ENCODE results near the gene FXYD3. TPM values are rescaled to one million over a fixed set of nuclear protein-coding genes. Genes with fewer than 3 reads are reported as not detected.

The FXYD3 gene
- polyA plus RNA-seq, 1 donor (not counting 4 experiments of a cell fraction or from before 2014, with no cell fraction given), result 851 TPM

DNA sequence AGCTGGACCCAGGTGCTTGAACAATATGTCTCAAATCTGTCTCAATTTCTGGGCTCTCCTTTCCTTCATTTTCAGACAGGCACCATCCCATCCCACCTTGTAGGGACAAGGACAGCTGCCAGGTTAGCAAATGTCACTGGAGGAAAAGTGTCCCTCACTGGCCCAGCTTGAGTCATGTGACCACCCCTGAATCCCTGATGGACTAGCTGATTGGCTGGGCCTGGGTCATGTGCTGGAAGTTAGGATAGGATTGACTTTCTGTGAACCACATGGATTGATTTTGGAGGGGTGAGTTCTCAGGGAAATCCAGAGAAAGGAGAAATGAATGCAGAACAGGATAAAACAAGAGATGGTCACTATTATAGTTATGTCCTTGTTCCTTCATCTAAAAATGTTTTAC, 28.2 kb upstream of the FXYD3 start:
- H3K9me1 ChIP-seq (ENCODE audit: control insufficient read depth, extremely low read depth, insufficient read depth, low read length), result no peaks in the 10 kb centered on the region
- no peak overlapping the region for H3K27ac ChIP-seq (ENCODE audit: control insufficient read depth, insufficient read depth, low read length)
- H4K20me1 ChIP-seq (ENCODE audit: control insufficient read depth, extremely low read depth, insufficient read depth, low read length), result no peaks in the 10 kb centered on the region
- dilution Hi-C loops (cut with MboI; ENCODE audit: extremely low pct_ligation_motif_present, low sequenced_read_pairs), result no loop called here
- TF ChIP-seq, protein P1, sequence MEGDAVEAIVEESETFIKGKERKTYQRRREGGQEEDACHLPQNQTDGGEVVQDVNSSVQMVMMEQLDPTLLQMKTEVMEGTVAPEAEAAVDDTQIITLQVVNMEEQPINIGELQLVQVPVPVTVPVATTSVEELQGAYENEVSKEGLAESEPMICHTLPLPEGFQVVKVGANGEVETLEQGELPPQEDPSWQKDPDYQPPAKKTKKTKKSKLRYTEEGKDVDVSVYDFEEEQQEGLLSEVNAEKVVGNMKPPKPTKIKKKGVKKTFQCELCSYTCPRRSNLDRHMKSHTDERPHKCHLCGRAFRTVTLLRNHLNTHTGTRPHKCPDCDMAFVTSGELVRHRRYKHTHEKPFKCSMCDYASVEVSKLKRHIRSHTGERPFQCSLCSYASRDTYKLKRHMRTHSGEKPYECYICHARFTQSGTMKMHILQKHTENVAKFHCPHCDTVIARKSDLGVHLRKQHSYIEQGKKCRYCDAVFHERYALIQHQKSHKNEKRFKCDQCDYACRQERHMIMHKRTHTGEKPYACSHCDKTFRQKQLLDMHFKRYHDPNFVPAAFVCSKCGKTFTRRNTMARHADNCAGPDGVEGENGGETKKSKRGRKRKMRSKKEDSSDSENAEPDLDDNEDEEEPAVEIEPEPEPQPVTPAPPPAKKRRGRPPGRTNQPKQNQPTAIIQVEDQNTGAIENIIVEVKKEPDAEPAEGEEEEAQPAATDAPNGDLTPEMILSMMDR (optimal IDR thresholded peaks at IDR 0.05 in 1 of 3, IDR thresholded peaks at IDR 0.05 in 1 of 3, conservative IDR thresholded peaks at IDR 0.05 in 1 of 3; ENCODE audit: extremely low read depth in 1 of 3, insufficient read depth in 2 of 3, low read length in 3 of 3), result no peak
- TF ChIP-seq EZH2 (IDR thresholded peaks at IDR 0.05; ENCODE audit: low read length), result no peak
- no peak overlapping the region for H3K4me3 ChIP-seq (ENCODE audit: control insufficient read depth in 2 of 3, extremely low read depth in 1 of 3, insufficient read depth in 2 of 3, low read depth in 1 of 3, low read length in 3 of 3)
- H2AFZ ChIP-seq (ENCODE audit: control insufficient read depth, low read length), result no peak overlapping the region
- H3K4me1 ChIP-seq (ENCODE audit: control insufficient read depth, extremely low read depth, insufficient read depth, low read length), result peaks cover 15% of the 10 kb centered on the region
- no peak overlapping the region for H3K9ac ChIP-seq (ENCODE audit: control insufficient read depth, extremely low read depth, insufficient read depth, low read length)
- no peaks in the 10 kb centered on the region for H3K9me3 ChIP-seq (ENCODE audit: control insufficient read depth, low read depth, low read length)
- FAIRE-seq (no peak), DNase-seq (ENCODE audit: low read depth, low spot score) (no peak)
- no peaks in the 10 kb centered on the region for H3K79me2 ChIP-seq (ENCODE audit: control insufficient read depth, insufficient read depth, low read length)
- H3K27me3 ChIP-seq (ENCODE audit: control insufficient read depth, extremely low read depth, insufficient read depth, low read length), result no peaks in the 10 kb centered on the region
- H3K4me2 ChIP-seq (ENCODE audit: control insufficient read depth, extremely low read depth, insufficient read depth, low read depth, low read length), result no peak overlapping the region
- no peaks in the 10 kb centered on the region for H3K36me3 ChIP-seq (ENCODE audit: control insufficient read depth in 2 of 2, extremely low read depth in 1 of 2, insufficient read depth in 2 of 2, low read length in 2 of 2)

DNA sequence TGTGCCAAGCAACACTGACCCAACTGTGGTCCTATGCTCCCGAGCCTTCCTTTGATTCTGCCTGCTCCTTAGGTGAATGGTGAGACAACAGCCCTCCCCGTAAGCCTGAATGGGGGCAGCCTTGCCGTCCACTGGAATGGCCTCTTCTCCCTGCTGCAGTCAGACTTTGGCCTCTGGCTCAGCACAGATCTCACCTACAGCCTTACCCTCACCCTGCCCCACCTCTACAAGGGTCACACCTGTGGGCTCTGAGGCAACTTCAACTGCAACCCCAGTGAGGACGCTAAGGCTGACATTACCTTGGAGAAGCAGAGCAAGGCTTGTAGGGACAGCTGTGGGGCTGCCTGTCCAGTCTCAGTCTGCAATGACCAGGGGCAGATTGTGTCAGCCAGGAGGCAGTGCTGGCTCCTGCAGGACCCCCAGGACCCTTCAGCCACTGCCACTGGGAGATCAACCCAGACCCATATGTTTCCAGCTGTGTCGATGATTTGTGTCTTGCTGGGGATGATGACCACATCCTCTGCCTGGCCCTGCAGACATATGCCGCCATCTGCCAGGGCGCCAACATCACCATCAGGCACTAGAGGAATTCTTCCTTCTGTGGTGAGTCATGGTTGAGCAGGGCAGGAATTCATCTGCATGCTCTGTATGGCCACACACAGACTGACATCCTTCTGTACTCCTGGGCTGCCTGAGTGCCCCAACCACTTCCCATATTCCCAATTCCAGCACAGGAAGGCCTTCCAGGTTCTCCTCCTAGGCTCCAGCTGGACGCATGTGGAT, 27.3 kb upstream of the FXYD3 start:
- TF ChIP-seq, protein P1 (optimal IDR thresholded peaks at IDR 0.05 in 1 of 3, IDR thresholded peaks at IDR 0.05 in 1 of 3, conservative IDR thresholded peaks at IDR 0.05 in 1 of 3; ENCODE audit: extremely low read depth in 1 of 3, insufficient read depth in 2 of 3, low read length in 3 of 3), result peak in 1 of 3 experiments; percentile 24
- TF ChIP-seq EZH2 (IDR thresholded peaks at IDR 0.05; ENCODE audit: low read length), result no peak
- Histone ChIP-seq H2AFZ (ENCODE audit: control insufficient read depth, low read length) (no peak overlapping the region), H4K20me1 (ENCODE audit: control insufficient read depth, extremely low read depth, insufficient read depth, low read length) (no peaks in the 10 kb centered on the region), H3K4me3 (ENCODE audit: control insufficient read depth in 2 of 3, extremely low read depth in 1 of 3, insufficient read depth in 2 of 3, low read depth in 1 of 3, low read length in 3 of 3) (no peak overlapping the region), H3K4me2 (ENCODE audit: control insufficient read depth, extremely low read depth, insufficient read depth, low read depth, low read length) (no peak overlapping the region), H3K9ac (ENCODE audit: control insufficient read depth, extremely low read depth, insufficient read depth, low read length) (no peak overlapping the region), H3K79me2 (ENCODE audit: control insufficient read depth, insufficient read depth, low read length) (no peaks in the 10 kb centered on the region), H3K27ac (ENCODE audit: control insufficient read depth, insufficient read depth, low read length) (no peak overlapping the region), H3K36me3 (ENCODE audit: control insufficient read depth in 2 of 2, extremely low read depth in 1 of 2, insufficient read depth in 2 of 2, low read length in 2 of 2) (no peaks in the 10 kb centered on the region), H3K4me1 (ENCODE audit: control insufficient read depth, extremely low read depth, insufficient read depth, low read length) (peaks cover 22% of the 10 kb centered on the region), H3K27me3 (ENCODE audit: control insufficient read depth, extremely low read depth, insufficient read depth, low read length) (no peaks in the 10 kb centered on the region), H3K9me3 (ENCODE audit: control insufficient read depth, low read depth, low read length) (no peaks in the 10 kb centered on the region), H3K9me1 (ENCODE audit: control insufficient read depth, extremely low read depth, insufficient read depth, low read length) (no peaks in the 10 kb centered on the region)
- peak; percentile 97 for FAIRE-seq
- DNase-seq (ENCODE audit: low read depth, low spot score), result no peak
- dilution Hi-C loops (cut with MboI; ENCODE audit: extremely low pct_ligation_motif_present, low sequenced_read_pairs), result no loop called here

Data from keratinocyte (primary cell).